Head of caudate nucleus (tissue), 42 donors: Measurements from ENCODE around the gene NIBAN1.
"Not testable (repeated sequence)": the region's sequence is repeated elsewhere in the genome, so short reads cannot be mapped to it uniquely, and the experiment has no call there.

Experiments
- DNase-seq, 42 donors: peaks; one replicate each; pipeline versions ENCODE4 v3.0.0 to v3.0.0-alpha.2; 2020 to 2021; ENCODE audit warnings: mixed read lengths in 7 of 42
- intact Hi-C: fragments of 100-400 bp; cut with DNase I; formaldehyde crosslinking; loops from one replicate; pipeline ENCODE4 v1.15.0; 2022

Gene NIBAN1

GRCh38 chr1:184974837-184975115 is 468 bp upstream of the NIBAN1 start:
- intact Hi-C loops: loop anchor here (5.0 kb wide), 1 partner anchor 167 kb away; no protein-coding TSS in a partner anchor
- no peak for DNase-seq

DNA sequence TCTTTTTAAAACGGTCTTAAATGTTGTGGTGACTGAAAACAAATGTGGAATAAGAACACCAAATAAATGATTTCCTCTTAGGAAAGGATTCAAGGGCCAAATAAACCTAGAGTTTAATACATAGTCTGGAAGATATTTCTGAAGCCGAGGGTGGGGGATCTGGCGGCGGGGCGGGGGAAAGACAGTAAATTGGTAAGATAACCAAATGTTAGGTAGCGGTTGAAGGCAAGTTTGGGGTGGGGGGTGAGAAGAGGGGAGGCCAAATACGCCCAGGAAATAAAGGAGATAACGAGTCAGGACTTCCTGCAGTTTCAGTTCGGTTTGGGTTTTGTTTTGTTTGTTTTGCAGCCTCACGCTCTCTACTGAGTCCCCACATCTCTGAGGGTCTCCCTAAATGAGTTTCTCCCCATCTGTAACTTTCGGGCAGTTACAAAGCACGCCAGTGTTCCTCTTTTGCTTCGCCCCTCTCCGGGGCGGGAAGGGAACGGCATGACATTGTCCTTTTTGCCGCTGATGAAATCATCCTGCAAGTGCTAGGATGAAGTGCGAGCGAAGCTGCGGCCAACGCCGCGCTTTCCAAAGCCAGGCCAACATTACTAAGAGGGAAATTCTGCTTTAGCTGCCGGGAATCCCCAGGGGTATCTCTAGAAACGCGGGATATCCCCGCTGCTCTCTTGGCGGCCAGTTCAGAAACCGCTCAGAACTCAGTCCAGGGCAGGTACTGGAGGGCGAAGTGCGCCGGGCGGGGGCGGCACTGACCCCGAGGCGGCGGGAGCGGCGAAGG is 844 bp downstream of the NIBAN1 start:
- DNase-seq: peak in 22 of 42 donors; percentile 4 to 58 (median 16)
- intact Hi-C loops: loop anchor here (5.0 kb wide), 1 partner anchor 166 kb away; no protein-coding TSS in a partner anchor

GRCh38 chr1:184972315-184973055 is 1.8 kb downstream of the NIBAN1 start:
- no peak for DNase-seq

DNA sequence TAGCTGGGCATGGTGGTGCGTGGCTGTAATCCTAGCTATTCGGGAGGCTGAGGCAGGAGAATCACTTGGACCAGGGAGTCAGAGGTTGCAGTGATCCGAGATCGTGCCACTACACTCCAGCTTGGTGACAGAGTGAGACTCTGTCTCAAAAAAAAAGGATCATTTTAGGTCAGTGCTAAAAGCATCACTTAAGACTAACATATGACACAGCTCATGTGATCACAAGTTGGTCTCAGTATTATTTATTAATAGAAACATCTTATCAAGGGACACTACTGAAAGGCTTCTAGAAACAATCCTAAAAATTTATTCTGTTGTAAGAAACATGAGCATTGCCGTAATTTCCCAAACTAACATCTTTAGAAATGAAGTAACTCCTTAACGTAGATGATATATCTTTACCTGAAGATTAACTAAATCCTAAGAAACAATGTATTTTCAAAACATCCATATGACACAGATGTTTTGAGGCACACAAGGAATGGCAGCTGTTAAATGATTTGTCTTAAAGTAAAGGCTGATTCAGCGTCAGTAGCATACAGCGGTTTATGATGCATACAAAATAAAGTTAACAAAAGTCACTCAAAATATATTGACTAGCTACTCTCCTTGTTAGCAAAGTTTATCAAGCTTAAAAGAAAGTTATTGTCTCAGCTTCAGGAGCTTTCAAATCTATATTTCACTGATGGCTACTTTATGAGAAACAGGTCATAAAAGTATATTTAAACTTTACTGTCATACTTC is 2.6 kb downstream of the NIBAN1 start:
- intact Hi-C loops: loop anchor here (5.0 kb wide), 1 partner anchor 164 kb away; no protein-coding TSS in a partner anchor

More at GRCh38 chr1:184972315-184973055, 1.8 kb downstream of the NIBAN1 start:
- intact Hi-C loops: loop anchor here (5.0 kb wide), 1 partner anchor 165 kb away; no protein-coding TSS in a partner anchor

GRCh38 chr1:184970691-184971161 is 3.6 kb downstream of the NIBAN1 start:
- intact Hi-C loops: loop anchor here (5.0 kb wide), 1 partner anchor 163 kb away; no protein-coding TSS in a partner anchor
- no peak for DNase-seq

More for the DNA sequence above, 2.6 kb downstream of the NIBAN1 start:
- DNase-seq: no peak

GRCh38 chr1:184966989-184967388 is 7.3 kb downstream of the NIBAN1 start:
- DNase-seq: no peak
- intact Hi-C loops: no loop called here

GRCh38 chr1:184965944-184966860 is 8.1 kb downstream of the NIBAN1 start:
- no peak for DNase-seq
- intact Hi-C loops: no loop called here

GRCh38 chr1:184965439-184965838 is 8.9 kb downstream of the NIBAN1 start:
- DNase-seq: no peak
- intact Hi-C loops: no loop called here

GRCh38 chr1:184959626-184960025 is 14.7 kb downstream of the NIBAN1 start:
- DNase-seq: no peak
- intact Hi-C loops: no loop called here

DNA sequence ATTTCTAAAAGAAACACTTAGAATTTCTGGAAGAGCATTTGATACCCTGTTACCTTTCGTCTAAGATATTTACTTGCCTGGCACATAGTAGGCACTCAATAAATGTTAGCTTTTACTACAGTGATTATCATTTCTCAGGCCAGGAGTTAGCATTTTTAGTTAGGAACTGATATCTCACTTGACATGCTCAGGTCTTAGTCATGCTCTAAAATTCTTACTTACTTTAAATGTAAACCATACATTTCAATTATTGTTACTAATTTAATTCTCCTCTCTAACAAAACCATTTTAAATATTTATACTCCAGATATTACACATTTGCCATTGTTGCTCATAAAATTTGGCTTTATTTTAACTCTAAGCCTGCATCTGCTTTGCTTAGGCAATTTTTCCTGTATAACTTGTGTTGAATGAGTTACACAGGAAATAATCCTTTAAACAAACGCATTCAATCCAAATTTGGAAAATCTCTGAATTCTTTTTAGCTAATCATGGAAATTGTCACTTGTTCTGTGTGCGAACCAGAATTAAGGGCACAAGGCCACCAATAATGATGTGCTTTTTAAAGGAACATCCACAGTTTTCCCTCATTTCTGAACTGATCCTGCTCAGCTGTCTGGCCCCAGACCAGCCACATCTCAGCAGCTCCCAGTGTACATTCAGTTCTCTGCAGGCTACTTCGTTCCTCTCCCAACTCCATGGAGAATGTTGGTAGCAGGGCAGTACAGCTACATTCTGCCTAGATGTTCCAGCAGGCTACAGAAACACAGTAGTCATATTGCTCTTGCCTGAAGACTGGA is 15.6 kb downstream of the NIBAN1 start:
- intact Hi-C loops: no loop called here
- no peak for DNase-seq

GRCh38 chr1:184957901-184958300 is 16.4 kb downstream of the NIBAN1 start:
- DNase-seq, intact Hi-C loops: not testable (repeated sequence)

DNA sequence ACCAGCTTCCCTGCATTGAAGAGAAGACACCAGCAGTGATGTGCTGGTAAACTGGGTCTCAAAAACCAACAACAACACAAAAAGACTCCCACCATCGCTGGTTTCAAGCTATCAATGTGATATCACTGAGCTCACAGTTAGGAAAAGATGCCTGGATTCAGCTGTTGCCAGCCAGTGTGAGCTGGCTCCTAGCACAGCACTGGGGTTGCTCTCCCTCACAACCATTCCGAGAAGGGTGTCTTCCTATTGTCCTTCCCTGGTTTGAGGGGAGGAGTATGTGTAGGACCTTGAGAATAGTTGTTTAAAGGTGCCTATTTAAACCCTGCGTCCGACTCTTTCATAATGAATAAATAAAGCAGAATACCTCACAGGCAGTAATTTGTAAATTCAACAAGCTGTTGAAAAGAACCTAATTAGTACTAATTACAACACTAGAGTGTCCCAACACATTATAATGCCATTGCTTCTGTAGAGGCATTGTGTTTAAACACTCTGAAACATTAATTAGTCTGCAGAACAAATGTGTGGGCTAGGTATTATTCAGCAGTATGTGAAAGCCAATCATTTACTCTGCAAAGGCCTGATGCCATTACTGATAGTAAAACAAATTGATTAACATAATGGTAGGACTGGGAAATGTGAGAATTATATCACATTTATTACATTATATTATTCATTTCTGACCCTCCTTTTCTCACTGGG is 17.2 kb downstream of the NIBAN1 start:
- intact Hi-C loops: no loop called here
- DNase-seq: no peak

- DNase-seq: no peak
- intact Hi-C loops: no loop called here
These were observed 19.9 kb downstream of the NIBAN1 start for GRCh38 chr1:184954232-184954995.

DNA sequence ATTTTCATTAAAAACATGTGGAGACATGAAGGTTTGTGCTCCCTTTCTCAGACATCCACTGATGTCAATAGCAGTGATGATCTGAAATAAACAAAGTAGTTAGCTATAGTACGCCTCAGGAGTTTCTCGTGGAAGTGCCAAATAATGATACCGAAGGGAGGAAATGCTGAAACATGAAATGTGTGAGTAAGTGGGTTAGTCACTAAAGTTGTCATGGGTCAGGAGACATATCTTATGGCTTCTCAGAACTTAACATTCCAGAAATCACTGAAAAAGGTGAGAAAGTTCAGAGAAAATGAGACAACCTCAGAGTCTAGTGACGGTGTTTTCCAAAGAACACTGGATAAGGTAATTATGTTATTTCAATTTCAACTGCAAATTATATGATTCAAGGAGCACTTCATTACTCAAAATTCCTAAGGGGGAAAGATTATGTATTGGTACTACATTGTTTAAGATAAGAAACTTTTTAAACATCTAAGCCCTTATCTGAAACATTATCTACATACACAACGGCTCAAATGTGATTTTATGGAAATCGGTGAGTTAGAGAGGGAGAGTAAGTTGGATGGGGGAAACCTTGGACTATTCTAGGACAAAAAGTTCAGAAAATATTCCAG is 20.6 kb downstream of the NIBAN1 start:
- intact Hi-C loops: no loop called here
- no peak for DNase-seq

- intact Hi-C loops: no loop called here
- no peak for DNase-seq
These were observed 21.9 kb downstream of the NIBAN1 start for GRCh38 chr1:184952428-184952827.

DNA sequence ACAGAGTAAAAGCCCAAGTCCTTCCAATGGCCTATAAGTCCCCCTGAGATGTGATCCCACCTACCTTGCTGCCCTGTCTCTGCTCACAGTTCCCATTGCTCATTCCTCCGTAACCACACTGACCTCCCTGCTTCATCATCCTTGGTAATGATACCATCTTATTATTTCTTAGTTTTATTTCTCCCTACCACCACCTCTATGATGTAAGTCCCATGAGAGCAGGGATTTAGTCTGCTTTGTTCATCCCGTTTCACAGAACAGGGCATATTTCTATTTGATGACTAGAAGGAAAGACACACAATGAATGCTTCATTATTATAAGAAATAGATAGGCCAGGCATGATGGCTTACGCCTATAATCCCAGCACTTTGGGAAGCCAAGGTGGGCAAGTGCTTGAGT is 22.5 kb downstream of the NIBAN1 start:
- intact Hi-C loops: no loop called here
- DNase-seq: no peak
